GM21360 (cell line): Measurements from ENCODE around the gene CBY1.

Experiments used
- ATAC-seq: cut with Tn5 transposase; IDR thresholded peaks from one replicate; pipeline ENCODE4 v1.9.1; 2021; ENCODE audit warnings: mild to moderate bottlenecking, moderate library complexity; ENCODE audit not compliant: unreplicated experiment

CBY1 gene

GRCh38 chr22:38720350-38720749 lies 63.9 kb downstream of the CBY1 start:
- no peak for ATAC-seq

GRCh38 chr22:38721551-38721950 lies 65.1 kb downstream of the CBY1 start:
- no peak for ATAC-seq
